Uterus (tissue), 4 donors: Measurements from ENCODE around the gene RTKN. TPM values are rescaled to one million over a fixed set of nuclear protein-coding genes. Genes with fewer than 3 reads are reported as not detected.
"Not testable (repeated sequence)": the region's sequence is repeated elsewhere in the genome, so short reads cannot be mapped to it uniquely, and the experiment has no call there.

Source experiments
- DNase-seq, 2 donors: peaks; one replicate each; pipeline ENCODE4 v3.0.0-alpha.2; 2019 to 2020
- H3K27ac ChIP-seq, 2 donors: fragments of 200-600 bp; sonication (generic); 1 replicate in 1 of 2; 2 replicates in 1 of 2; pipeline ENCODE4 v1.5.1; 2016 to 2018
- H3K27me3 ChIP-seq, 2 donors: fragments of 200-600 bp; sonication (generic); one replicate each; pipeline ENCODE4 v1.5.1; 2018 to 2019; ENCODE audit warnings: control low read depth in 1 of 2
- H3K36me3 ChIP-seq, 2 donors: fragments of 200-600 bp; sonication (generic); one replicate each; pipeline ENCODE4 v1.5.1; 2019; ENCODE audit warnings: control low read depth in 1 of 2
- H3K4me1 ChIP-seq, 2 donors: fragments of 200-600 bp; sonication (generic); one replicate each; pipeline ENCODE4 v1.5.1; 2018 to 2019; ENCODE audit warnings: control low read depth in 1 of 2
- H3K4me3 ChIP-seq, 2 donors: fragments of 200-600 bp; sonication (generic); 1 replicate in 1 of 2; 2 replicates in 1 of 2; pipeline ENCODE4 v1.5.1; 2018 to 2019; ENCODE audit warnings: mild to moderate bottlenecking in 1 of 2
- H3K9me3 ChIP-seq, 2 donors: fragments of 200-600 bp; sonication (generic); one replicate each; pipeline ENCODE4 v1.5.1; 2019; ENCODE audit warnings: control low read depth in 1 of 2
- CTCF ChIP-seq, 4 experiments: fragments of 200-600 bp in 2 of 4; fragments of 450-650 bp in 2 of 4; sonication (generic) in 2 of 4; IDR thresholded peaks; one replicate each; pipeline ENCODE4 v1.5.1; 2016 to 2019; ENCODE audit warnings: antibody characterized with exemption in 4 of 4, mild to moderate bottlenecking in 2 of 4, moderate library complexity in 1 of 4
- POLR2A ChIP-seq, 2 donors: fragments of 450-650 bp; IDR thresholded peaks; one replicate each; pipeline ENCODE4 v1.6.1; 2016; ENCODE audit warnings: antibody characterized with exemption in 2 of 2, mild to moderate bottlenecking in 1 of 2, moderate library complexity in 1 of 2
- intact Hi-C: fragments of 100-400 bp; cut with DNase I; formaldehyde crosslinking; loops from one replicate; pipeline ENCODE4 v1.15.1; 2023; ENCODE audit warnings: low total_unique reads
- total RNA-seq, 4 donors: library from RNA; depleted of rRNA in 3 of 4; stranded (reverse); fragments of >200 nt in 3 of 4; gene quantifications; one replicate each; pipeline versions ENCODE4 v1.1.0 to v1.2.4, GENCODE V29; 2014 to 2023
- donor health status: DM: yes; HTN: yes; CAD: no.

The RTKN gene
- total RNA-seq, 4 donors from 2014 or later, result 9.8 to 36.3 (median 12.0) TPM

DNA sequence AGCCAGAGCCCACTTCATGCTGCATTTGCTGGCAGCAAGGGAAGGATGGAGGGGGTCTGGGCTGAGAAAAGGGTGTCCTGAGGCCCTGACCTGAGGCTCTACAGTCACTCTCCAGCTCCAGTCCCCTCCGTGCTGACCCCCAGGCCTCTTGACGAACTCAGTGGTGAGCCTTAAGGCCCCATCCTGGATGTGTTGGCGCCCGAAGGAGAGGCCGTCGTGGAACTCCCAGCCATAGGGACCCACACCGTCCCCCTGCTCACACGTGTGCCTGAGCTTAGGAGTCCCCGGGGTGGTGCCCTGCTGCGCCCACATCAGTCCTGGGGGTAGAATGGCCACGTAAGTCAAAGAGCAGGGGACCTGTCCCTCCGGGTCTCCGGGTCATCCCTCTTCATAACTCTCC, 22.7 kb upstream of the RTKN start:
- no peaks in the 10 kb centered on the region for H3K9me3 ChIP-seq
- TF ChIP-seq POLR2A (IDR thresholded peaks at IDR 0.05) (no peak), CTCF (IDR thresholded peaks at IDR 0.05) (no peak)
- H3K4me3 ChIP-seq, result peak overlapping the region; percentile 66 to 96
- no peaks in the 10 kb centered on the region for H3K36me3 ChIP-seq
- H3K4me1 ChIP-seq, result peaks cover 4 to 7% of the 10 kb centered on the region in 2 donors
- no peaks in the 10 kb centered on the region for H3K27me3 ChIP-seq
- DNase-seq, result no peak
- H3K27ac ChIP-seq, result peak overlapping the region; percentile 64 to 81
- intact Hi-C loops, result no loop called here

DNA sequence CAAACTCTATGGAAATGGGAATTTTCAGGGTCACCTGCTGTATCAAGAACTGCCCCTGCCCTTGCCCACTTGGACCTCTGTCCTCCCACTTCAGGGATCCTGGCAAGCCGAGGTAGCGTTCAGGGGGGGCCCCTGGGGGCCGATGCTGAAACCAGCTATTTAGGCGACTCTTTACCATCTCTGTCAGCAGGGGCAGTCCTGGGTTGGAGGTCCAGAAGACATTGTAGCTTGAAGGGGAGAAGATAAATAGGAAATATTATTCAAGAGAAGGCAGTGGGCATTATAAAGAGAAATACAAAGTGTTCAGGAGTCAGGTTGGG, 21.0 kb upstream of the RTKN start:
- H3K36me3 ChIP-seq, result no peaks in the 10 kb centered on the region
- no peak overlapping the region for H3K27ac ChIP-seq
- no peaks in the 10 kb centered on the region for H3K9me3 ChIP-seq
- H3K4me1 ChIP-seq, result peaks cover 4 to 7% of the 10 kb centered on the region in 2 donors
- TF ChIP-seq CTCF (IDR thresholded peaks at IDR 0.05), result no peak
- TF ChIP-seq POLR2A (IDR thresholded peaks at IDR 0.05), result no peak
- no peaks in the 10 kb centered on the region for H3K27me3 ChIP-seq
- H3K4me3 ChIP-seq, result no peak overlapping the region
- DNase-seq, result no peak
- intact Hi-C loops, result no loop called here

GRCh38 chr2:74462054-74462785, 20.5 kb upstream of the RTKN start:
- intact Hi-C loops, result no loop called here
- no peak for TF ChIP-seq POLR2A (IDR thresholded peaks at IDR 0.05)
- no peak for TF ChIP-seq CTCF (IDR thresholded peaks at IDR 0.05)
- DNase-seq, result no peak

GRCh38 chr2:74461187-74462053, 19.7 kb upstream of the RTKN start:
- H3K4me1 ChIP-seq, result peaks cover 7 to 16% of the 10 kb centered on the region in 2 donors
- DNase-seq, result no peak
- H3K27ac ChIP-seq, result no peak overlapping the region
- intact Hi-C loops, result no loop called here
- H3K36me3 ChIP-seq, result no peaks in the 10 kb centered on the region
- H3K27me3 ChIP-seq, result no peaks in the 10 kb centered on the region
- no peaks in the 10 kb centered on the region for H3K9me3 ChIP-seq
- H3K4me3 ChIP-seq, result no peak overlapping the region
- TF ChIP-seq POLR2A (IDR thresholded peaks at IDR 0.05), result no peak
- no peak for TF ChIP-seq CTCF (IDR thresholded peaks at IDR 0.05)

More at GRCh38 chr2:74462054-74462785, 20.5 kb upstream of the RTKN start:
- H3K27ac ChIP-seq, result no peak overlapping the region
- H3K4me1 ChIP-seq, result peaks cover 4 to 8% of the 10 kb centered on the region in 2 donors
- no peaks in the 10 kb centered on the region for H3K36me3 ChIP-seq
- H3K27me3 ChIP-seq, result no peaks in the 10 kb centered on the region
- H3K9me3 ChIP-seq, result no peaks in the 10 kb centered on the region
- no peak overlapping the region for H3K4me3 ChIP-seq

GRCh38 chr2:74460187-74460586, 18.4 kb upstream of the RTKN start:
- intact Hi-C loops, DNase-seq: not testable (repeated sequence)
- H3K4me1 ChIP-seq, result peaks cover 7 to 24% of the 10 kb centered on the region in 2 donors

GRCh38 chr2:74459503-74460118, 17.9 kb upstream of the RTKN start:
- intact Hi-C loops, H3K27me3 ChIP-seq, H3K4me3 ChIP-seq, H3K36me3 ChIP-seq, H3K27ac ChIP-seq, H3K9me3 ChIP-seq, DNase-seq: not testable (repeated sequence)
- peaks cover 7 to 25% of the 10 kb centered on the region in 2 donors for H3K4me1 ChIP-seq

More at GRCh38 chr2:74460187-74460586, 18.4 kb upstream of the RTKN start:
- H3K27ac ChIP-seq, H3K9me3 ChIP-seq, H3K4me3 ChIP-seq, H3K36me3 ChIP-seq, H3K27me3 ChIP-seq: not testable (repeated sequence)
